Adrenal gland (tissue), 12 donors: ENCODE measurements around the gene PRPF38B. TPM values are rescaled to one million over a fixed set of nuclear protein-coding genes. Genes with fewer than 3 reads are reported as not detected.
A peak's percentile ranks its signal among the peaks of the same experiment; 100 is the strongest.

Experiments used
- DNase-seq, 7 donors: peaks; one replicate each; pipeline ENCODE4 v3.0.0-alpha.2; 2019 to 2020
- H3K27ac ChIP-seq, 5 donors: fragments of 200-600 bp; sonication (generic) in 4 of 5; 1 replicate in 3 of 5; 2 replicates in 2 of 5; pipeline versions ENCODE4 v1.5.1 to v1.8.0; 2016 to 2020; ENCODE audit warnings: mild to moderate bottlenecking in 1 of 5
- H3K27me3 ChIP-seq: fragments of 200-600 bp; 2 replicates; pipeline ENCODE4 v1.8.0; 2021
- H3K36me3 ChIP-seq, 2 donors: fragments of 200-600 bp; replicated peaks in 1 of 2; 1 replicate in 1 of 2; 2 replicates in 1 of 2; pipeline versions ENCODE4 v1.5.1 to v1.8.0; 2018 to 2022
- H3K4me1 ChIP-seq, 2 donors: fragments of 200-600 bp; replicated peaks in 1 of 2; 1 replicate in 1 of 2; 2 replicates in 1 of 2; pipeline versions ENCODE4 v1.5.1 to v1.8.0; 2018 to 2021
- H3K4me3 ChIP-seq, 4 donors: fragments of 200-600 bp; sonication (generic) in 3 of 4; one replicate each; pipeline ENCODE4 v1.5.1; 2016 to 2018
- H3K9me3 ChIP-seq, 3 donors: fragments of 200-600 bp; sonication (generic) in 1 of 3; replicated peaks in 1 of 3; 1 replicate in 2 of 3; 2 replicates in 1 of 3; pipeline versions ENCODE4 v1.5.1 to v1.8.0; 2016 to 2021
- POLR2A ChIP-seq, 2 donors: fragments of 450-650 bp; IDR thresholded peaks; one replicate each; pipeline ENCODE4 v1.6.1; 2017; ENCODE audit warnings: antibody characterized with exemption in 2 of 2, mild to moderate bottlenecking in 2 of 2, moderate library complexity in 1 of 2
- WGBS, 4 donors: extraction: QIAGEN DNeasy Blood & Tissue Kit in 2 of 4; methylation state at CpG; one replicate each; pipeline versions ENCODE4 v1.1.5 to v1.1.7; 2013 to 2017; 5-methylcytosine and 5-hydroxymethylcytosine counted together
- intact Hi-C, 2 donors: fragments of 100-400 bp; cut with DNase I; formaldehyde crosslinking; loops; one replicate each; pipeline versions ENCODE4 v1.14.1 to v1.15.0; 2022 to 2023
- polyA plus RNA-seq, 3 donors: library from polyadenylated mRNA; stranded (reverse); fragments of 200-250 nt in 2 of 3; fragments of 350-450 nt in 1 of 3; fragmentation: Illumina TruSeq in 1 of 3; extraction: RNeasy Lipid Tissue Mini Kit (QIAGEN cat#74804) in 1 of 3; gene quantifications; one replicate each; pipeline ENCODE4 v1.2.3, GENCODE V29; 2013 to 2014
- total RNA-seq, 9 donors: library from RNA; depleted of rRNA in 4 of 9; stranded (reverse); fragments of >200 nt in 4 of 9; fragments of 120-200 nt in 1 of 9; fragmentation: NEBNext Ultra II Directional in 1 of 9; extraction: Animal tissue kit (Norgen Biotek cat#: 25700) in 1 of 9; gene quantifications; one replicate each; pipeline versions ENCODE4 v1.1.0 to v1.2.4, GENCODE V29; 2013 to 2023
- TF ChIP-seq, protein P1 (sequence below), 6 experiments: fragments of 450-650 bp in 4 of 6; fragments of 200-600 bp in 2 of 6; sonication (generic) in 1 of 6; IDR thresholded peaks; 1 replicate in 5 of 6; 2 replicates in 1 of 6; pipeline versions ENCODE4 v1.5.1 to v1.8.0; 2016 to 2021; ENCODE audit warnings: antibody characterized with exemption in 6 of 6, mild to moderate bottlenecking in 2 of 6, moderate library complexity in 1 of 6
- donor health status: healthy with polysubstance abuse.
- donor health status: Bipolar disorder and iron deficiency.
- donor health status: DM: yes; HTN: yes; CAD: no.
- donor health status: DM: no; HTN: no; CAD: no.
- donor health status: DM: no; HTN: no; CAD: no.
- donor health status: DM: yes; HTN: yes; CAD: no.

Gene PRPF38B
- total and polyA plus RNA-seq, 12 donors = 11.3 to 63.2 (median 26.6) TPM

DNA sequence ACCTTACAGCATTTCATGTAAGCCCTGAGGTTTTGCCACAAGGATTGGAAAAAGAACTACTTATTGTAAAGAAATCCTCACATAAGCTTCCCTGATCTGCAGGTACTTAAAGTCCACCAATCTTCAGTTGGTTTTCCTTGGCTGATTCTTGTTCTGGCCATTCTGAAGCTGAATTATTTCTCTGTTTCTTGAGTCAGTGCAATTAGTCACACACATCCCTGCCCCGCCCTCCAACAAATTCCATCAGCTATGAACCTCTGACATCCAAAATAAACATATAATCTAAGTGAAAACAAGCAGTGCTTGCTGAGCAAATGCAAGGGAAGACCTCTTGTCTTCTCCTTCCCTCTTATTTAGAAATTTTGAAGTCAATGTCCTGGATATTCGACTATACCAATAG, 12.4 kb downstream of the PRPF38B start:
- Histone ChIP-seq H3K27ac (no peak overlapping the region), H3K4me1 (no peaks in the 10 kb centered on the region), H3K36me3 (peaks cover 0 to 24% of the 10 kb centered on the region in 2 donors), H3K4me3 (no peak overlapping the region), H3K27me3 (no peaks in the 10 kb centered on the region), H3K9me3 (no peaks in the 10 kb centered on the region)
- 54 to 69% (median 61%) methylated on average over 2 of the region's 2 CpGs for WGBS, 4 donors
- DNase-seq = peak in 1 of 7 donors; percentile 21
- intact Hi-C loops = no loop called here
- TF ChIP-seq POLR2A (IDR thresholded peaks at IDR 0.05) = no peak
- TF ChIP-seq, protein P1, sequence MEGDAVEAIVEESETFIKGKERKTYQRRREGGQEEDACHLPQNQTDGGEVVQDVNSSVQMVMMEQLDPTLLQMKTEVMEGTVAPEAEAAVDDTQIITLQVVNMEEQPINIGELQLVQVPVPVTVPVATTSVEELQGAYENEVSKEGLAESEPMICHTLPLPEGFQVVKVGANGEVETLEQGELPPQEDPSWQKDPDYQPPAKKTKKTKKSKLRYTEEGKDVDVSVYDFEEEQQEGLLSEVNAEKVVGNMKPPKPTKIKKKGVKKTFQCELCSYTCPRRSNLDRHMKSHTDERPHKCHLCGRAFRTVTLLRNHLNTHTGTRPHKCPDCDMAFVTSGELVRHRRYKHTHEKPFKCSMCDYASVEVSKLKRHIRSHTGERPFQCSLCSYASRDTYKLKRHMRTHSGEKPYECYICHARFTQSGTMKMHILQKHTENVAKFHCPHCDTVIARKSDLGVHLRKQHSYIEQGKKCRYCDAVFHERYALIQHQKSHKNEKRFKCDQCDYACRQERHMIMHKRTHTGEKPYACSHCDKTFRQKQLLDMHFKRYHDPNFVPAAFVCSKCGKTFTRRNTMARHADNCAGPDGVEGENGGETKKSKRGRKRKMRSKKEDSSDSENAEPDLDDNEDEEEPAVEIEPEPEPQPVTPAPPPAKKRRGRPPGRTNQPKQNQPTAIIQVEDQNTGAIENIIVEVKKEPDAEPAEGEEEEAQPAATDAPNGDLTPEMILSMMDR (IDR thresholded peaks at IDR 0.05) = no peak

DNA sequence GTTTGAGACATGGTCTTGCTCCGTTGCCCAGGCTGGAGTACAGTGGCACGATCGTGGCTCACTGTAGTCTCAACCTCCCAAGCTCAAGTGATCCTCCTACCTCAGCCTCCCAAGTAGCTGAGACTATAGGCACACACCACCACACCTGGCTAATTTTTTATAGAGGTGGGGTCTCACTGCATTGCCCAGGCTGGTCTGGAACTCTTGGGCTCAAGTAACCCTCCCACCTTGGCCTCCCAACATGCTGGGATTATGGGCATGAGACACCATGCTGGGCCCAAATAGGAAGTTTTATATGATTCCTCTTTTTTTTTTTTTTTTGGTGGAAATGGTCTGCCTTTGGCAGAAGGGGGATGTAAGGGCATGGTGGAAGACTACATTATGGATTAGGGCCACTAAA, 14.5 kb downstream of the PRPF38B start:
- peaks cover 0 to 4% of the 10 kb centered on the region in 2 donors for H3K36me3 ChIP-seq
- 87 to 88% (median 87%) methylated on average over 3 of the region's 3 CpGs for WGBS, 4 donors
- no peak overlapping the region for H3K4me3 ChIP-seq
- H3K9me3 ChIP-seq = no peaks in the 10 kb centered on the region
- no peaks in the 10 kb centered on the region for H3K27me3 ChIP-seq
- no peak for TF ChIP-seq POLR2A (IDR thresholded peaks at IDR 0.05)
- TF ChIP-seq, protein P1 (IDR thresholded peaks at IDR 0.05) = no peak
- H3K27ac ChIP-seq = no peak overlapping the region
- DNase-seq = no peak
- no peaks in the 10 kb centered on the region for H3K4me1 ChIP-seq
- intact Hi-C loops = no loop called here

DNA sequence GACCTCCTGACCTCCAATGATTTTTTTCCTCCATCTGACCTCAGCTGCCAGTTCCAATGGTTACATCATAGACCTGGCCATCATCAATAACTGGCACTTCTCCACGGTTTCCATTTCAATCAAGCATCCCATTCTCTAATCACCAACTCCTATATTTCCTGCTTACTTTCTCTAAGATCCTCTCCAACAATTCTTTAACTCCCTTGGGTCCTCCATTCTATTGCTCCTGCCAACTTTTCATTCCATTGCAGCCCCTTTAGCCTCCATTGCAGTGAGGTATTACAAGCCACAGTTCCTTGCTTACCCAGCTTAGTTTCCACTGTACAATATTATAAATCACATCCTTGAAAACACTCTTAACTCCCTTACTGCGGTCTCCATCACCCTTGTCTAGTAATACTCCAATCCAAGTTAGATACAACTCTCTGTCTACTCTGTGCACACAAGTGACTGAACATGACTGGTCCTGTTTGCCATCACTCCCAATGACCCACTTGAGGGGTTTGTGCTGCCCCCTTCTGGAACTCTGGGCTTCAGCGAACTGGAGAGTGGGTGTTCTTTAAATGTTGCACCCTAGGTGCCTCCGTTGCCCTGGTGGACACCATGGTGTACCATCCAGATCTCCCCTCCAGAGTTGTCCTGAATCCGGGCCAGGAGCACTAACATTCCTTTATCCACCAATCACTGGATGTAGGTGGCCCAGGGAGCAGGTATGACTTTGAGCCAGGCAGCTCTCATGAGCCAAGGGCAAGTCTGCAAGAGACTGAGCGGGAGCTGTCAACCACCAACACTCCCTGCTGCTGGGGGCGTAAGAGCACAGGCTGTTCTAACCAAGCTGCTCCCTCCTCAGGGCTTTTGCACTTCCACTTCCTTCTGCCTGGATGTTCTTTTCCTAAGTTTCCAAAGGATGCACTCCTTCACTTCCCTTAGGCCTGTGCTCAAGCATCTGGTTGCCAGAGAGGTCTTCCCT, 16.9 kb downstream of the PRPF38B start:
- 64 to 71% (median 66%) methylated on average over 5 to 7 of the region's 7 CpGs for WGBS, 4 donors

DNA sequence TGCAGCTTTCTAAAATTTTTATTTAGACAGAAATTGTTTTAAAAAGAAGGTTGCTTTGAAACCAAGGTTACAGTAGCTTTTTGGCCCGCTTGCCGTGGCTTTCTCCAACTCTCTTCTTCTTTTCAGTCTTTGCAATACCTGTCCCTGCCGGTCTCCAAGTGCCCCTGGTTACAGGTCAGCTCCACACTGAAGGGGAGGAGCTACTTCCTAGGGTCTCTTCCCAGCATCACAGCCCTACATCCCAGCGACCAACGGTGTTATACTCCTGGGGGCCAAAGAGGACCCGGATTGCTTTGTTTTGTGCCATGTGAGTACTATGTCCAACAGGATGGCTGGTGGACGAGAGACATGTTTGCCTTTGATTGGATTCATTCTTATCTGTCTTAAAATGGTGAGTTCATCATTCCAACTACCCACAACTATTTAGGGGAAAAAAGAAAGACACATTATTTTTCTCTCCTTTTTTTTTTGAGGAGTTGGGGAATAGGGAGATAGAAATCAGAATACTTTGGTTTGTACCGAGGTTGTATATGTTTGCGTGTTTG, 20.6 kb downstream of the PRPF38B start, which contains the start of gene FNDC7:
Gene FNDC7 (plus strand): TSS at position 303 of the 545 bp plus-strand sequence. CDS start 26 bp downstream, at position 329.
- no peaks in the 10 kb centered on the region for H3K9me3 ChIP-seq
- no peak for DNase-seq

More for the DNA sequence above, 16.9 kb downstream of the PRPF38B start:
- TF ChIP-seq, protein P1 (IDR thresholded peaks at IDR 0.05) = peak in 3 of 6 experiments; percentile 14 to 20 (median 19)
- no peak for TF ChIP-seq POLR2A (IDR thresholded peaks at IDR 0.05)
- no peaks in the 10 kb centered on the region for H3K9me3 ChIP-seq
- DNase-seq = peak in 1 of 7 donors; percentile 27
- no peaks in the 10 kb centered on the region for H3K27me3 ChIP-seq
- no peaks in the 10 kb centered on the region for H3K4me1 ChIP-seq
- H3K27ac ChIP-seq = no peak overlapping the region
- intact Hi-C loops = no loop called here
- no peak overlapping the region for H3K4me3 ChIP-seq
- no peaks in the 10 kb centered on the region for H3K36me3 ChIP-seq

More for the DNA sequence above, 20.6 kb downstream of the PRPF38B start, which contains the start of gene FNDC7:
- intact Hi-C loops = no loop called here
- TF ChIP-seq, protein P1 (IDR thresholded peaks at IDR 0.05) = no peak
- TF ChIP-seq POLR2A (IDR thresholded peaks at IDR 0.05) = no peak
- WGBS, 4 donors = 47 to 56% (median 54%) methylated on average over 8 to 9 of the region's 9 CpGs
- no peak within 1 kb of the TSS for H3K4me3 ChIP-seq
- H3K4me1 ChIP-seq = no peaks in the 10 kb centered on the region
- H3K27me3 ChIP-seq = no peaks in the 10 kb centered on the region
- no peaks in the 10 kb centered on the region for H3K36me3 ChIP-seq
- no peak within 1 kb of the TSS for H3K27ac ChIP-seq
